Panc1 (cell line): ENCODE data around the gene NID1. TPM values are rescaled to one million over a fixed set of nuclear protein-coding genes. Genes with fewer than 3 reads are reported as not detected.

ENCODE experiments used
- ATAC-seq: fragments of 200-7000 bp; cut with Tn5 transposase; 2 replicates; pipeline ENCODE4 v1.9.1; 2020; ENCODE audit warnings: mild to moderate bottlenecking, moderate library complexity
- BruUV-seq: library from RNA; stranded (reverse); fragments of 400-500 nt; replicated peaks from 2 replicates; lab custom pipeline; 2021; lab: Mats Ljungman, UMichigan
- CTCF ChIA-PET: fragments of 300-600 bp; sonication (Branson Sonifier 250); formaldehyde crosslinking; loops from one replicate; lab custom pipeline; 2022; ENCODE audit warnings: antibody characterized with exemption; lab: Charles Lee
- POLR2A ChIA-PET: fragments of 300-600 bp; sonication (Branson Sonifier 250); formaldehyde crosslinking; loops from one replicate; lab custom pipeline; 2022; ENCODE audit warnings: antibody characterized with exemption; lab: Charles Lee
- DNase-seq: peaks from one replicate; pipeline ENCODE4 v3.0.0-alpha.2; 2010; ENCODE audit warnings: low read depth, low spot score
- H3K27ac ChIP-seq: 2 replicates; pipeline ENCODE4 v1.5.1; 2011; ENCODE audit warnings: mild to moderate bottlenecking, low read length, inconsistent platforms
- H3K27me3 ChIP-seq: fragments of 200-500 bp; sonication (Bioruptor generic); 2 replicates; pipeline ENCODE4 v1.6.0; 2014; ENCODE audit warnings: low read length, inconsistent platforms; ENCODE audit not compliant: control insufficient read depth, insufficient read depth
- H3K36me3 ChIP-seq: fragments of 200-500 bp; sonication (Bioruptor generic); 2 replicates; pipeline ENCODE4 v1.5.1; 2014; ENCODE audit warnings: inconsistent platforms, mild to moderate bottlenecking, low read length, moderate library complexity; ENCODE audit not compliant: control insufficient read depth, insufficient read depth
- H3K4me1 ChIP-seq: 2 replicates; pipeline ENCODE4 v1.5.1; 2011; ENCODE audit warnings: inconsistent platforms, mild to moderate bottlenecking, low read length, moderate library complexity; ENCODE audit not compliant: control insufficient read depth, insufficient read depth
- H3K4me3 ChIP-seq, 2 experiments: 2 replicates each; pipeline ENCODE4 v1.5.1; 2011 to 2012; ENCODE audit warnings: low read depth in 2 of 2, low read length in 2 of 2, mild to moderate bottlenecking in 2 of 2, inconsistent platforms in 1 of 2, moderate library complexity in 1 of 2
- H3K9me3 ChIP-seq: fragments of 200-500 bp; sonication (Bioruptor generic); 2 replicates; pipeline ENCODE4 v1.5.1; 2014; ENCODE audit warnings: low read depth, mild to moderate bottlenecking, inconsistent platforms, low read length, moderate library complexity; ENCODE audit not compliant: control insufficient read depth, insufficient read depth
- CTCF ChIP-seq: fragments of 450-650 bp; IDR thresholded peaks from 2 replicates; pipeline ENCODE4 v1.5.1; 2017; ENCODE audit warnings: mild to moderate bottlenecking
- POLR2AphosphoS5 ChIP-seq: IDR thresholded peaks from 2 replicates; pipeline ENCODE4 v1.6.1; 2012; ENCODE audit warnings: mild to moderate bottlenecking, low read depth, low read length, moderate library complexity
- REST ChIP-seq, 2 experiments: IDR thresholded peaks; 2 replicates each; pipeline ENCODE4 v1.6.1; 2011 to 2012; ENCODE audit warnings: low read depth in 2 of 2, control low read depth in 1 of 2, low read length in 1 of 2, mild to moderate bottlenecking in 1 of 2, moderate library complexity in 1 of 2; ENCODE audit not compliant: insufficient read depth in 1 of 2
- SIN3A ChIP-seq: IDR thresholded peaks from 2 replicates; pipeline ENCODE4 v1.6.1; 2012; ENCODE audit warnings: low read depth, mild to moderate bottlenecking, low read length, moderate library complexity, borderline replicate concordance; ENCODE audit not compliant: insufficient read depth
- TCF7L2 ChIP-seq: IDR thresholded peaks from 2 replicates; pipeline ENCODE4 v1.6.1; 2011; ENCODE audit warnings: mild to moderate bottlenecking, low read depth, low read length, inconsistent platforms
- in situ Hi-C: cut with HindIII; loops from 2 replicates; pipeline ENCODE4 v1.10.0; 2016; ENCODE audit warnings: low sequenced_read_pairs, low pct_unique_long_range_greater_than_20kb
- intact Hi-C: fragments of 100-400 bp; cut with micrococcal nuclease; formaldehyde crosslinking; loops from one replicate; pipeline ENCODE4 v1.10.0; 2022; ENCODE audit not compliant: unreplicated experiment
- total RNA-seq: library from RNA; stranded (reverse); gene quantifications from one replicate; pipeline ENCODE4 v1.2.1, GENCODE V29; 2021; ENCODE audit not compliant: unreplicated experiment

Gene NID1
- total RNA-seq, 1 experiment from 2014 or later = 89.3 TPM

GRCh38 chr1:235942979-235943575, 121.8 kb downstream of the NID1 start:
- no peak; the same call in 1 of the 2 replicates for ATAC-seq
- in situ Hi-C loops (no loop called here), intact Hi-C loops (no loop called here)
- Histone ChIP-seq H3K4me1 (peaks cover 14% of the 10 kb centered on the region), H3K9me3 (no peaks in the 10 kb centered on the region), H3K27ac (peak overlapping the region; percentile 48), H3K27me3 (no peaks in the 10 kb centered on the region), H3K4me3 (no peak overlapping the region), H3K36me3 (no peaks in the 10 kb centered on the region)
- CTCF ChIA-PET = no interaction called here
- BruUV-seq = no TSS peak
- no peak for DNase-seq
- no peak for TF ChIP-seq TCF7L2
- no peak for TF ChIP-seq CTCF
- TF ChIP-seq REST (IDR thresholded peaks at IDR 0.05; ENCODE audit: insufficient read depth in 1 of 2, low read depth in 2 of 2, low read length in 1 of 2) = no peak
- TF ChIP-seq SIN3A = no peak
- TF ChIP-seq POLR2AphosphoS5 = no peak
- POLR2A ChIA-PET = no interaction called here

GRCh38 chr1:235942625-235942934, 122.3 kb downstream of the NID1 start:
- ATAC-seq (no peak), DNase-seq (no peak)
- intact Hi-C loops = no loop called here
- Histone ChIP-seq H3K27me3 (no peaks in the 10 kb centered on the region), H3K27ac (peak overlapping the region; percentile 48), H3K4me3 (no peak overlapping the region), H3K9me3 (no peaks in the 10 kb centered on the region), H3K4me1 (peaks cover 14% of the 10 kb centered on the region), H3K36me3 (no peaks in the 10 kb centered on the region)
- ChIA-PET POLR2A (no interaction called here), CTCF (interaction anchor here (0.6 kb wide), 1 partner anchor 9 kb away, joined by 3 read pairs; no protein-coding TSS in a partner anchor)
- in situ Hi-C loops = no loop called here
- no TSS peak for BruUV-seq
- TF ChIP-seq TCF7L2 (no peak), SIN3A (no peak), REST (IDR thresholded peaks at IDR 0.05; ENCODE audit: insufficient read depth in 1 of 2, low read depth in 2 of 2, low read length in 1 of 2) (no peak), CTCF (no peak), POLR2AphosphoS5 (no peak)
